ENCODE results near the gene VOPP1.

GRCh38 chr7:55490099-55490498, 82.2 kb downstream of the VOPP1 start:
- TF ChIP-seq CTCF (IDR thresholded peaks at IDR 0.05; ENCODE audit: extremely low read depth in 1 of 2, insufficient read depth in 1 of 2, low read depth in 1 of 2, low read length in 2 of 2) (no peak), POLR2A (IDR thresholded peaks at IDR 0.05; ENCODE audit: low read depth, low read length) (no peak), MAX (IDR thresholded peaks at IDR 0.05; ENCODE audit: insufficient read depth, insufficient read length) (no peak), FOS (IDR thresholded peaks at IDR 0.05; ENCODE audit: borderline replicate concordance, insufficient read depth, low read length) (no peak), EZH2 (IDR thresholded peaks at IDR 0.05; ENCODE audit: borderline replicate concordance, low read depth, low read length, severe bottlenecking) (no peak), MYC (IDR thresholded peaks at IDR 0.05; ENCODE audit: low read depth, low read length) (no peak), JUN (IDR thresholded peaks at IDR 0.05; ENCODE audit: borderline replicate concordance, insufficient read depth, insufficient read length, low read depth) (no peak), POLR2AphosphoS5 (IDR thresholded peaks at IDR 0.05; ENCODE audit: insufficient read depth, low read depth, low read length) (no peak)
